ENCODE data around the gene MAPKAPK3. TPM values are rescaled to one million over a fixed set of nuclear protein-coding genes. Genes with fewer than 3 reads are reported as not detected.

The MAPKAPK3 gene
- total RNA-seq, 1 experiment from 2014 or later: 88.2 TPM

DNA sequence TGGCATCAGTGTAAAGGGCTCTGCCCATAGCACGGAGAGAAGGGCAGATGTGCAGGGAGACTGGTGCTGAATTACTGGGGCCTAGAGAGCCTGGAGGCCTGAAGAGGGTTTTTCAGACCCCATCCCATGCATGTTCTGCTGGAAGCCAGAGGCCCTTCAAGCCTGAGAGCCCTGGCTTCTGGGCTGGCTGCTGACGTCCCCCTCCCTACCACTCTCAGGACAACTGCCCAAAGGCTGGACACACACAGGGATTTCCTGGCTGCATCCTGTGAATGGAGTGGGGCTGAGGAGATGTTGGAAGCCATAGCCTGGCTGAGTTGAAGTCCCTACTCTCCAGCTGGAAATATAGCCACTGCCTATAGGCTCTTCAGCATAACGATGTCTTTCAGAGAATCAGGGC is 40.9 kb downstream of the MAPKAPK3 start:
- Histone ChIP-seq H3K4me2 (no peak overlapping the region), H3K9me2 (ENCODE audit: insufficient read depth) (no peaks in the 10 kb centered on the region), H3K79me2 (ENCODE audit: low read depth) (no peaks in the 10 kb centered on the region), H3K27me3 (ENCODE audit: insufficient read depth, low read depth) (no peaks in the 10 kb centered on the region), H3K4me3 (no peak overlapping the region), H3K9me3 (ENCODE audit: insufficient read depth, low read depth) (no peaks in the 10 kb centered on the region), H2AFZ (no peak overlapping the region), H3F3A (ENCODE audit: insufficient read depth, low read depth) (no peaks in the 10 kb centered on the region; the same call in 1 of the 2 replicates), H3K4me1 (replicated peaks; ENCODE audit: insufficient read depth) (peaks cover 2% of the 10 kb centered on the region; the same call in 1 of the 2 replicates), H3K36me3 (ENCODE audit: low read depth) (no peaks in the 10 kb centered on the region), H3K27ac (no peak overlapping the region), H4K20me1 (ENCODE audit: insufficient read depth) (no peaks in the 10 kb centered on the region)
- no TSS peak for BruUV-seq (replicated peaks)
- POLR2A ChIA-PET (ENCODE audit: unreplicated experiment): no interaction called here
- intact Hi-C loops (cut with micrococcal nuclease; ENCODE audit: unreplicated experiment): no loop called here
- no peak for DNase-seq
- CTCF ChIA-PET: no interaction called here
- TF ChIP-seq, protein P1, sequence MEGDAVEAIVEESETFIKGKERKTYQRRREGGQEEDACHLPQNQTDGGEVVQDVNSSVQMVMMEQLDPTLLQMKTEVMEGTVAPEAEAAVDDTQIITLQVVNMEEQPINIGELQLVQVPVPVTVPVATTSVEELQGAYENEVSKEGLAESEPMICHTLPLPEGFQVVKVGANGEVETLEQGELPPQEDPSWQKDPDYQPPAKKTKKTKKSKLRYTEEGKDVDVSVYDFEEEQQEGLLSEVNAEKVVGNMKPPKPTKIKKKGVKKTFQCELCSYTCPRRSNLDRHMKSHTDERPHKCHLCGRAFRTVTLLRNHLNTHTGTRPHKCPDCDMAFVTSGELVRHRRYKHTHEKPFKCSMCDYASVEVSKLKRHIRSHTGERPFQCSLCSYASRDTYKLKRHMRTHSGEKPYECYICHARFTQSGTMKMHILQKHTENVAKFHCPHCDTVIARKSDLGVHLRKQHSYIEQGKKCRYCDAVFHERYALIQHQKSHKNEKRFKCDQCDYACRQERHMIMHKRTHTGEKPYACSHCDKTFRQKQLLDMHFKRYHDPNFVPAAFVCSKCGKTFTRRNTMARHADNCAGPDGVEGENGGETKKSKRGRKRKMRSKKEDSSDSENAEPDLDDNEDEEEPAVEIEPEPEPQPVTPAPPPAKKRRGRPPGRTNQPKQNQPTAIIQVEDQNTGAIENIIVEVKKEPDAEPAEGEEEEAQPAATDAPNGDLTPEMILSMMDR (conservative IDR thresholded peaks at IDR 0.05): no peak
- TF ChIP-seq EZH2 (IDR thresholded peaks at IDR 0.05; ENCODE audit: low read depth): no peak

DNA sequence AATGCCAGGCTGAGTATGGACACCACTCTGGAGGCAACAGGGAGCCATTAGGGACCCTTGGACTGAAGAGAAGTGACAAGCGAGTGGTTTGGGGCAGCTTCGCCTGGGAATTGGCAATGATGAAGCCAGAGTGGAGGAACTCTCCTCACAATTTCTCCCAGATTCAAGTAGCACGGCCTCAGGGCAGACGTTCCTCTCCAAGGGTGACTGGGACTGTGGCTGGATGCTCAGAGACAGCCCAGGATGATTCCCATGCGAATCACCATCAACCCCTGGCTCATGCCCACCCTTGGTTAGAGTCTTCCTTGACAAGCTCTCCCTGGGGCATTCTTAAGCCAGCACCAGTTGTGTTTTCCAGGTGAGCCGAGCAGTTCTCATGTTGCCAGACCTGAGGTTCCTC is 41.5 kb downstream of the MAPKAPK3 start:
- ChIA-PET CTCF (no interaction called here), POLR2A (ENCODE audit: unreplicated experiment) (no interaction called here)
- H3K4me1 ChIP-seq (replicated peaks; ENCODE audit: insufficient read depth): peaks cover 7% of the 10 kb centered on the region

DNA sequence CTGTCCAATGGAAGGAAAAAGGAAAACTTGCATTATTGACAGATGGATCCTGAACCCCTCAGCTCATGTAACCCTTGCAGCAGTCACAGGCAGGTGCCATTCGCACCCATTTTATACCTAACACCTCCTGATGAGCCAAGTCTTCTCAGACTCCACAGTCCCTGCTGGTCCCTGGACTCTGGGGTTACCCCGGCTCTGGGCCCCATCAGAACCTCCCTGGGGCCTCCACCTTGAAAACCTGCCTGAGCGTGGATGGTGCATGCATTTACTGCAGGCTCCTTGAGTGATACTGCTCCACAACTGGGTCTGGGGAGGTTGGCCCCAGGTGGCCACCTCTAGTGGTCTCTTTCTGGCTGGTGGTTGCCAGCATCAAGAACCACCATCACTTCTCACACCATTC is 41.9 kb downstream of the MAPKAPK3 start:
- Histone ChIP-seq H3K79me2 (ENCODE audit: low read depth) (no peaks in the 10 kb centered on the region), H3K9me3 (ENCODE audit: insufficient read depth, low read depth) (no peaks in the 10 kb centered on the region), H3K9me2 (ENCODE audit: insufficient read depth) (no peaks in the 10 kb centered on the region), H3K27ac (no peak overlapping the region), H3K4me1 (replicated peaks; ENCODE audit: insufficient read depth) (peaks cover 7% of the 10 kb centered on the region), H3K27me3 (ENCODE audit: insufficient read depth, low read depth) (no peaks in the 10 kb centered on the region), H3F3A (ENCODE audit: insufficient read depth, low read depth) (no peaks in the 10 kb centered on the region; the same call in 1 of the 2 replicates), H3K36me3 (ENCODE audit: low read depth) (no peaks in the 10 kb centered on the region), H3K4me3 (no peak overlapping the region), H4K20me1 (ENCODE audit: insufficient read depth) (no peaks in the 10 kb centered on the region), H3K4me2 (no peak overlapping the region), H2AFZ (no peak overlapping the region)
- no TSS peak for BruUV-seq (replicated peaks)
- DNase-seq: no peak
- ChIA-PET CTCF (no interaction called here), POLR2A (ENCODE audit: unreplicated experiment) (no interaction called here)
- intact Hi-C loops (cut with micrococcal nuclease; ENCODE audit: unreplicated experiment): no loop called here
- TF ChIP-seq, protein P1 (conservative IDR thresholded peaks at IDR 0.05): no peak
- TF ChIP-seq EZH2 (IDR thresholded peaks at IDR 0.05; ENCODE audit: low read depth): no peak

More for the DNA sequence above, 41.5 kb downstream of the MAPKAPK3 start:
- H4K20me1 ChIP-seq (ENCODE audit: insufficient read depth): no peaks in the 10 kb centered on the region
- no peaks in the 10 kb centered on the region for H3K79me2 ChIP-seq (ENCODE audit: low read depth)
- H2AFZ ChIP-seq: no peak overlapping the region
- no peaks in the 10 kb centered on the region; the same call in 1 of the 2 replicates for H3F3A ChIP-seq (ENCODE audit: insufficient read depth, low read depth)
- no peak overlapping the region for H3K4me2 ChIP-seq
- no peak overlapping the region for H3K4me3 ChIP-seq
- intact Hi-C loops (cut with micrococcal nuclease; ENCODE audit: unreplicated experiment): no loop called here
- H3K9me2 ChIP-seq (ENCODE audit: insufficient read depth): no peaks in the 10 kb centered on the region
- H3K9me3 ChIP-seq (ENCODE audit: insufficient read depth, low read depth): no peaks in the 10 kb centered on the region
- H3K36me3 ChIP-seq (ENCODE audit: low read depth): no peaks in the 10 kb centered on the region
- TF ChIP-seq EZH2 (IDR thresholded peaks at IDR 0.05; ENCODE audit: low read depth): no peak
- TF ChIP-seq, protein P1 (conservative IDR thresholded peaks at IDR 0.05): no peak
- no peak overlapping the region for H3K27ac ChIP-seq
- BruUV-seq (replicated peaks): no TSS peak
- no peaks in the 10 kb centered on the region for H3K27me3 ChIP-seq (ENCODE audit: insufficient read depth, low read depth)
- no peak for DNase-seq
